ENCODE results near the gene PARD3B. TPM values are rescaled to one million over a fixed set of nuclear protein-coding genes. Genes with fewer than 3 reads are reported as not detected.

PARD3B gene
- total RNA-seq, 1 donor from 2014 or later: not detected

DNA sequence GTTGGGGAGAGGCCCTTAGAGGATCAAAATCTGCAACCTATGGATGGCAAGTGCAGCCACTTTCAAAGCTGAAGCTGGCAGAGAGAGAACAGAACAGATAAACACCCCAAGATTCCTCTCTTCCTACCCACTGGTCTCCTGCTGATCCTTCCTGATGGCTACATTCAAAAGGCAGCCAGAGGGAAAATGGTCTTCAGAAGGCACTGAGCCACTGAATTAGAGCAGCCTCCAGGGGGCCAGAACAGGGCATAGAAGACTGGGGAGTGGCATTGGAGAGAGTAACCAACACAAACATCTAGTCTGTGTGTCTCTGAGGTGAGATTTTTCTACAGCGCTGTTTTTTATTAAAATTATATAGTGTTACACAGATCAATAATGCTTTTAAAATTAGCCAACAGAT, 432.6 kb downstream of the PARD3B start:
- H3K27me3 Mint-ChIP-seq: no peaks in the 10 kb centered on the region
- intact Hi-C loops (cut with micrococcal nuclease): no loop called here
- H3K4me1 Mint-ChIP-seq: no peaks in the 10 kb centered on the region
- no peak for ATAC-seq (ENCODE audit: low read depth)
- ChIA-PET POLR2A (no interaction called here), CTCF (no interaction called here)
- TF ChIP-seq, protein P1, sequence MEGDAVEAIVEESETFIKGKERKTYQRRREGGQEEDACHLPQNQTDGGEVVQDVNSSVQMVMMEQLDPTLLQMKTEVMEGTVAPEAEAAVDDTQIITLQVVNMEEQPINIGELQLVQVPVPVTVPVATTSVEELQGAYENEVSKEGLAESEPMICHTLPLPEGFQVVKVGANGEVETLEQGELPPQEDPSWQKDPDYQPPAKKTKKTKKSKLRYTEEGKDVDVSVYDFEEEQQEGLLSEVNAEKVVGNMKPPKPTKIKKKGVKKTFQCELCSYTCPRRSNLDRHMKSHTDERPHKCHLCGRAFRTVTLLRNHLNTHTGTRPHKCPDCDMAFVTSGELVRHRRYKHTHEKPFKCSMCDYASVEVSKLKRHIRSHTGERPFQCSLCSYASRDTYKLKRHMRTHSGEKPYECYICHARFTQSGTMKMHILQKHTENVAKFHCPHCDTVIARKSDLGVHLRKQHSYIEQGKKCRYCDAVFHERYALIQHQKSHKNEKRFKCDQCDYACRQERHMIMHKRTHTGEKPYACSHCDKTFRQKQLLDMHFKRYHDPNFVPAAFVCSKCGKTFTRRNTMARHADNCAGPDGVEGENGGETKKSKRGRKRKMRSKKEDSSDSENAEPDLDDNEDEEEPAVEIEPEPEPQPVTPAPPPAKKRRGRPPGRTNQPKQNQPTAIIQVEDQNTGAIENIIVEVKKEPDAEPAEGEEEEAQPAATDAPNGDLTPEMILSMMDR (IDR thresholded peaks at IDR 0.05): no peak
- H3K9me3 Mint-ChIP-seq: no peaks in the 10 kb centered on the region
- no peak for DNase-seq
- H3K4me3 Mint-ChIP-seq: no peak overlapping the region
- H3K27ac Mint-ChIP-seq: no peak overlapping the region
- no peaks in the 10 kb centered on the region for H3K36me3 Mint-ChIP-seq (ENCODE audit: low read depth)

DNA sequence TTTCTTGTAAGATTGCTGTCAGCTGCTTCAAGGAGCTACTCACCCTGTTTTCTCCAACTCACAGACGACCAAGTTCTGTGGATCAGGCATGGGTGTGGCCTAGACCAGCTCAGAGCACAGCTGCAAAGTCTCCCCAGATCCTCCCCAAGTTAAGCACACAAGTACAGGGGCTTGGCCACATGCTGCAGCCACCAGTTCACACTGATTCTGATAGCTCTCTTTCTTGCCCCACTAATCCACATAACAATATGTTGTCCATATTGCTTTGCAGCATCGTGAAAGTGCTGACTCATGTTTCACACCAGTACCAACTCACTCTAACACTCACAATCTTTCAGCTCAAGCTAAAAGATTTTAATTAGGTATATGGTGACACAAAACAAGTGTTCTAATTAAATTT, 437.0 kb downstream of the PARD3B start:
- ChIA-PET POLR2A (no interaction called here), CTCF (no interaction called here)
- Mint-ChIP-seq H3K27ac (no peak overlapping the region), H3K27me3 (no peaks in the 10 kb centered on the region), H3K4me1 (no peaks in the 10 kb centered on the region), H3K4me3 (no peak overlapping the region), H3K36me3 (ENCODE audit: low read depth) (no peaks in the 10 kb centered on the region), H3K9me3 (no peaks in the 10 kb centered on the region)
- no peak for ATAC-seq (ENCODE audit: low read depth)
- intact Hi-C loops (cut with micrococcal nuclease): no loop called here
- TF ChIP-seq, protein P1 (IDR thresholded peaks at IDR 0.05): no peak
- no peak for DNase-seq

DNA sequence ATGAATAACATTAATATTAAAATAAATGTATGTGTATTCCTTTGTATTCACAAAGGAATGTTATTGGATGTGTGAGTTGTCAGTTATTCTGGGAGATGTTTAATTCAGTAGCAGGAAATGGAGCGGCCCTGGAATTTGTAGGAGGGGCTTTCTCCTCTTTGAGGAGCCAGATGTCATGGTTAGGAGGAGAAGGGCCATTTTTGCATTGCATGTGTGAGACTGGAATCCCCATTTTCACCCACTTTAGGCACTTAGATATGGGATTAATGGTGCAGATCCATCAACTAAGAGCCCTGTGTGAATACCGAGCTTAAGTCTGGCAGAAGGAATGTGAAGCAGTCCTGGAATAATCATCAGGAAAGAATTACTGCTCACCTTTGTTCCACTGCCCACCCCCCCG, 439.2 kb downstream of the PARD3B start:
- no peaks in the 10 kb centered on the region for H3K9me3 Mint-ChIP-seq
- ChIA-PET POLR2A (no interaction called here), CTCF (no interaction called here)
- no peak overlapping the region for H3K4me3 Mint-ChIP-seq
- intact Hi-C loops (cut with micrococcal nuclease): no loop called here
- ATAC-seq (ENCODE audit: low read depth) (no peak), DNase-seq (no peak)
- H3K27ac Mint-ChIP-seq: no peak overlapping the region
- H3K4me1 Mint-ChIP-seq: no peaks in the 10 kb centered on the region
- TF ChIP-seq, protein P1 (IDR thresholded peaks at IDR 0.05): no peak
- no peaks in the 10 kb centered on the region for H3K36me3 Mint-ChIP-seq (ENCODE audit: low read depth)
- H3K27me3 Mint-ChIP-seq: no peaks in the 10 kb centered on the region

DNA sequence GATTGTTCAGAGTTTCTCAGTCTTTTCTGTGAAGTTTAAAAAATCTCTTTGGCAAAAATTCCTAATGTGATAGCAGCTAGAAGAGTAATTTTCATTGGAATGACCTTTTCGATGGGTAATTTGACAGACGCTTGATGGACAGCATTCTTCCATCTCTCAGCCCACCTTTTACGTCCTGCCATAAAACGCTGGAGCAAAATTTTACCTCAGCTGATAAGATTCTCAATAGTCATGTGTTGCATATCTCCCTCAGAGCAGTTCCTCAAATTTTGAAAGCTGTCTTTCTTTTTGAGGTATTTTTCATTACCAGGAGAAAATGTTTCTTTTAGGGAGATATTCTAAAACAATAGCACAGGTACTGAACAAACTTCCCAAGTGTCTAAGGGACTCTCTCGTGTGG, 441.4 kb downstream of the PARD3B start:
- TF ChIP-seq, protein P1 (IDR thresholded peaks at IDR 0.05): no peak
- ATAC-seq (ENCODE audit: low read depth): no peak
- ChIA-PET CTCF (no interaction called here), POLR2A (no interaction called here)
- Mint-ChIP-seq H3K27me3 (no peaks in the 10 kb centered on the region), H3K9me3 (no peaks in the 10 kb centered on the region), H3K4me1 (no peaks in the 10 kb centered on the region), H3K4me3 (no peak overlapping the region), H3K27ac (no peak overlapping the region), H3K36me3 (ENCODE audit: low read depth) (no peaks in the 10 kb centered on the region)
- intact Hi-C loops (cut with micrococcal nuclease): no loop called here
- no peak for DNase-seq

DNA sequence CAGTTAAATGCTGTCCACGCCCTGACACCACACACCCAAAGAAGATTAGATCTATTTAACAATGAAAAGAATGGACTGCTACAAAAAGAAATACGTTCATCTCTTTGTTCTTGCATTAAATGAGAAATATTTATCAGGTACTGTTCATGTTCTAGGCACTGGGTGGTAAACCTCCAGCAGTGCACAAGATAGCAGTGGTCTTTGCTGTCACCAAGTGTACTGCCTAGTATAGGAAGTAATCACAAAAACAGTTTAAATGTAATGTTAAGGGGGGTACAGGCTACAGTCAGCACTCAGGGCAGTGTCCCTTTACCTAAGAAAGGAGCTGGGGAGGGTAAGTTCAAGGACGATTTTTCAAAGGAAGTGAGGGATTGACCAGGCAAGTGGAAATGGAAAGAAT, 443.6 kb downstream of the PARD3B start:
- TF ChIP-seq, protein P1 (IDR thresholded peaks at IDR 0.05): no peak
- ATAC-seq (ENCODE audit: low read depth) (no peak), DNase-seq (no peak)
- H3K4me1 Mint-ChIP-seq: no peaks in the 10 kb centered on the region
- intact Hi-C loops (cut with micrococcal nuclease): no loop called here
- H3K27me3 Mint-ChIP-seq: no peaks in the 10 kb centered on the region
- no peaks in the 10 kb centered on the region for H3K36me3 Mint-ChIP-seq (ENCODE audit: low read depth)
- ChIA-PET CTCF (no interaction called here), POLR2A (no interaction called here)
- no peak overlapping the region for H3K4me3 Mint-ChIP-seq
- no peak overlapping the region for H3K27ac Mint-ChIP-seq
- no peaks in the 10 kb centered on the region for H3K9me3 Mint-ChIP-seq

Data from activated B cell treated with CpG ODN at 0.5 μM for 24 hours (primary cell).